ENCODE results near the gene USE1. TPM values are rescaled to one million over a fixed set of nuclear protein-coding genes. Genes with fewer than 3 reads are reported as not detected.
A peak's percentile ranks its signal among the peaks of the same experiment; 100 is the strongest.

Gene USE1
- total and polyA plus RNA-seq, 2 donors (not counting 1 experiment from before 2014, with no cell fraction given): 23.8 to 27.1 TPM

- H2AFZ ChIP-seq (ENCODE audit: low read length): no peak overlapping the region
- no peak overlapping the region for H3K9ac ChIP-seq (ENCODE audit: insufficient read depth, low read length)
- no peaks in the 10 kb centered on the region for H3K27me3 ChIP-seq (ENCODE audit: control insufficient read depth, insufficient read depth, low read length)
- H3K27ac ChIP-seq (ENCODE audit: insufficient read depth, low read length): no peak overlapping the region
- peaks cover 42% of the 10 kb centered on the region for H3K36me3 ChIP-seq (ENCODE audit: control insufficient read depth, insufficient read depth, low read length)
- no peaks in the 10 kb centered on the region for H4K20me1 ChIP-seq (ENCODE audit: control insufficient read depth, extremely low read depth, insufficient read depth, low read length)
- DNase-seq (ENCODE audit: low read depth in 2 of 2): no peak
- H3K4me2 ChIP-seq (ENCODE audit: extremely low read depth, insufficient read depth, low read length): no peak overlapping the region
- H3K79me2 ChIP-seq (ENCODE audit: control insufficient read depth, insufficient read depth, low read length): no peaks in the 10 kb centered on the region
- TF ChIP-seq EZH2 (IDR thresholded peaks at IDR 0.05; ENCODE audit: low read length, missing control alignments): no peak
- no peaks in the 10 kb centered on the region for H3K9me3 ChIP-seq (ENCODE audit: control insufficient read depth, insufficient read depth, low read depth, low read length)
- H3K4me3 ChIP-seq (replicated peaks in 1 of 4; ENCODE audit: control extremely low read depth in 1 of 4, insufficient read depth in 1 of 4, low read depth in 3 of 4, low read length in 4 of 4): no peak overlapping the region
- H3K4me1 ChIP-seq (ENCODE audit: control insufficient read depth, extremely low read depth, insufficient read depth, low read length): no peaks in the 10 kb centered on the region
Observed at GRCh38 chr19:17206736-17207581, 8.2 kb upstream of the USE1 start.

- TF ChIP-seq EZH2 (IDR thresholded peaks at IDR 0.05; ENCODE audit: low read length, missing control alignments): no peak
- no peak for TF ChIP-seq CTCF (conservative IDR thresholded peaks at IDR 0.05 in 1 of 2, IDR thresholded peaks at IDR 0.05 in 1 of 2; ENCODE audit: low read depth in 1 of 2, low read length in 2 of 2)
- Histone ChIP-seq H3K9me3 (ENCODE audit: control insufficient read depth, insufficient read depth, low read depth, low read length) (no peaks in the 10 kb centered on the region), H4K20me1 (ENCODE audit: control insufficient read depth, extremely low read depth, insufficient read depth, low read length) (no peaks in the 10 kb centered on the region), H2AFZ (ENCODE audit: low read length) (no peak overlapping the region), H3K79me2 (ENCODE audit: control insufficient read depth, insufficient read depth, low read length) (no peaks in the 10 kb centered on the region), H3K4me1 (ENCODE audit: control insufficient read depth, extremely low read depth, insufficient read depth, low read length) (peaks cover 1% of the 10 kb centered on the region), H3K36me3 (ENCODE audit: control insufficient read depth, insufficient read depth, low read length) (peaks cover 39% of the 10 kb centered on the region), H3K27me3 (ENCODE audit: control insufficient read depth, insufficient read depth, low read length) (no peaks in the 10 kb centered on the region), H3K4me3 (replicated peaks in 1 of 4; ENCODE audit: control extremely low read depth in 1 of 4, insufficient read depth in 1 of 4, low read depth in 3 of 4, low read length in 4 of 4) (no peak overlapping the region), H3K4me2 (ENCODE audit: extremely low read depth, insufficient read depth, low read length) (no peak overlapping the region), H3K9ac (ENCODE audit: insufficient read depth, low read length) (no peak overlapping the region), H3K27ac (ENCODE audit: insufficient read depth, low read length) (no peak overlapping the region)
- peak; percentile 16 to 36 for DNase-seq (ENCODE audit: low read depth in 2 of 2)
Observed at GRCh38 chr19:17209126-17210036, 5.8 kb upstream of the USE1 start.

GRCh38 chr19:17210296-17210695, 4.9 kb upstream of the USE1 start:
- Histone ChIP-seq H2AFZ (ENCODE audit: low read length) (no peak overlapping the region), H3K79me2 (ENCODE audit: control insufficient read depth, insufficient read depth, low read length) (no peaks in the 10 kb centered on the region), H3K27me3 (ENCODE audit: control insufficient read depth, insufficient read depth, low read length) (no peaks in the 10 kb centered on the region), H3K27ac (ENCODE audit: insufficient read depth, low read length) (no peak overlapping the region), H3K36me3 (ENCODE audit: control insufficient read depth, insufficient read depth, low read length) (peaks cover 37% of the 10 kb centered on the region), H3K4me2 (ENCODE audit: extremely low read depth, insufficient read depth, low read length) (no peak overlapping the region), H3K4me1 (ENCODE audit: control insufficient read depth, extremely low read depth, insufficient read depth, low read length) (peaks cover 6% of the 10 kb centered on the region), H3K9ac (ENCODE audit: insufficient read depth, low read length) (no peak overlapping the region), H4K20me1 (ENCODE audit: control insufficient read depth, extremely low read depth, insufficient read depth, low read length) (no peaks in the 10 kb centered on the region), H3K9me3 (ENCODE audit: control insufficient read depth, insufficient read depth, low read depth, low read length) (no peaks in the 10 kb centered on the region), H3K4me3 (replicated peaks in 1 of 4; ENCODE audit: control extremely low read depth in 1 of 4, insufficient read depth in 1 of 4, low read depth in 3 of 4, low read length in 4 of 4) (no peak overlapping the region)
- no peak for DNase-seq (ENCODE audit: low read depth in 2 of 2)
- TF ChIP-seq CTCF (conservative IDR thresholded peaks at IDR 0.05 in 1 of 2, IDR thresholded peaks at IDR 0.05 in 1 of 2; ENCODE audit: low read depth in 1 of 2, low read length in 2 of 2): no peak
- TF ChIP-seq EZH2 (IDR thresholded peaks at IDR 0.05; ENCODE audit: low read length, missing control alignments): no peak

Measured in fibroblast of lung (primary cell).